ENCODE data around the gene STAB2.

Gene STAB2

DNA sequence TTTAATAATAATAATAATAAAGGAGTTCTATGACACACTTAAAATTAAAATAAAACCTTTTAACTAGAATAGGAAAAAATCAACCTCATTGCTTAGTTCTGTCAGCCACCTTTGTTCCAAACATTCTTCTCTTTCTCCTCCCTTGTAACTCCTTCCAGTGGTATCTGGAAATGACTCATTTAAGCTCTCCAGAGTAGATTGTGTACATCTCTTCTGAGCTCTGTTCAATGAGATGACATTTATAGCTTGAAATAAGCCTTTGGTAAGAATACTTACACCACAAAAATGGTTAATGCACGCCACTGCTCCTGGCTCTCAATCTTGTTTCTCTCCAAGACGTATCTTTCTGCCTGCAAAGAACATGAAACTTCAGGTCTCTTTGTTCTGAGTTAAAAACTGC lies 70.3 kb downstream of the STAB2 start:
- H3K27ac ChIP-seq (ENCODE audit: low read length): no peak overlapping the region
- H3K4me3 ChIP-seq (ENCODE audit: low read length): no peak overlapping the region
- no peaks in the 10 kb centered on the region for H3K9me3 ChIP-seq (ENCODE audit: insufficient read depth, low read depth, low read length)
- H3K4me1 ChIP-seq (ENCODE audit: insufficient read depth, low read length): no peaks in the 10 kb centered on the region
- H3K36me3 ChIP-seq (ENCODE audit: insufficient read depth, low read depth, low read length): no peaks in the 10 kb centered on the region
- H3K9ac ChIP-seq (ENCODE audit: low read depth, low read length): no peak overlapping the region
- H3K27me3 ChIP-seq (ENCODE audit: insufficient read depth, low read length): no peaks in the 10 kb centered on the region; the same call in 1 of the 2 replicates

DNA sequence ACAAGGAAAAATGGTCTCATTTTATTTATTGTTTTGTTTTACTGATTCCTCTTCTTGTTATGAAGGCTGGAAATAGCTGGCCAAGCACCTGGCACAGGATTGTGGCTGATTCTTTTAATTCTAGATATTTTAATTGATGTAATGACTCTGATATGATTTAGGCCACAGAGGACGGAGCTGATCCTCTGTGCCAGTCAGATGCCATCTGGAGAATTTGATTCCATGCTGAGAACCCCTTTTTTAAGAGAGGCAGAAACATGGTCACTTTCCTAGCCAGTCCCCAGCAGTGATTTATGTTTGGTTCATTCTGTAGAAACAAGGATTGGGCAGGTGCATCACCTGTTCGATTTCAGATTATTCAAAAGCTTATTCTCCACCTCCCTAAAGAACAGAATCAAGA lies 77.6 kb downstream of the STAB2 start:
- Histone ChIP-seq H3K4me3 (ENCODE audit: low read length) (no peak overlapping the region), H3K4me1 (ENCODE audit: insufficient read depth, low read length) (peaks cover 9% of the 10 kb centered on the region; the same call in 1 of the 2 replicates), H3K27me3 (ENCODE audit: insufficient read depth, low read length) (no peaks in the 10 kb centered on the region; the same call in 1 of the 2 replicates), H3K27ac (ENCODE audit: low read length) (no peak overlapping the region), H3K9ac (ENCODE audit: low read depth, low read length) (no peak overlapping the region), H3K9me3 (ENCODE audit: insufficient read depth, low read depth, low read length) (no peaks in the 10 kb centered on the region), H3K36me3 (ENCODE audit: insufficient read depth, low read depth, low read length) (no peaks in the 10 kb centered on the region)

DNA sequence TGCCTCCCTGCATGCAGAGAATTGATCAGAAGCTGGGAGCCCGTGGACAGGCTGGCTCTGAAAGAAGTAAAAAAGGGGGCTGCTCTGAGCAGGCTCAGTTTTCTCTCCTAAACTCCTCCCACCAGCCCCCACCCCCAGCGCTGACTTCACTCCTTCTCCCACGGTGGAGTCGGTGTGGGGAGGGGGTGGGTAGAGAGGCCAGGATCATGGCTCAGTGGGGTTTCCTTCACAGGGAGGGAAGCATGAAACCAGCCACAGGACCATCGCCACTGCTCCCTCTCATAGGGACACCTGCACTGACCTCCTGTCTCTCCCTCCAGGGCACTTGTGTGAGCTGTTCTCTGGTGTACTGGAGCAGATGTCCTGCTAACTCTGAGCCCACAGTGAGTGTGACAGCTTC lies 78.9 kb downstream of the STAB2 start:
- H3K9ac ChIP-seq (ENCODE audit: low read depth, low read length): no peak overlapping the region
- H3K27me3 ChIP-seq (ENCODE audit: insufficient read depth, low read length): no peaks in the 10 kb centered on the region; the same call in 1 of the 2 replicates
- no peak overlapping the region for H3K27ac ChIP-seq (ENCODE audit: low read length)
- no peaks in the 10 kb centered on the region for H3K9me3 ChIP-seq (ENCODE audit: insufficient read depth, low read depth, low read length)
- peaks cover 11% of the 10 kb centered on the region; the same call in 1 of the 2 replicates for H3K4me1 ChIP-seq (ENCODE audit: insufficient read depth, low read length)
- H3K36me3 ChIP-seq (ENCODE audit: insufficient read depth, low read depth, low read length): no peaks in the 10 kb centered on the region
- no peak overlapping the region for H3K4me3 ChIP-seq (ENCODE audit: low read length)

DNA sequence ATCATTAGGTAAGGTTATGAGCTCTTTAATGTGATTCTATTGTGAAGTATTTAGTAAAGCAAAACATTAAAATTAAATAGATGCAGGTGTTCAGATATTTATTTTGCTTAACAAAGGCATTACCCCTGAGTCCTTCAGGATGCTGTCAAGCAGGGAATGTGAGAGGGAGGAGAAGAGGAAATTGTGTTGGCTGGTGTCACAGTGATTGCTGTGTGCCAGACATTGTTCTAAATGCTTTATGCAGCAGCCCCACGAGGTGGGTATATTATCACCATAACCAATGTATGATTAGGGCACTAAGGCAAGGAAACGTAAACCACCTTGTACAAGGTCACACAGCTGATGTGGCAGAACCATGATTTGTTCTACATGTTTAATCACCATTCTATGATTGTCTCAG lies 80.1 kb downstream of the STAB2 start:
- H3K27me3 ChIP-seq (ENCODE audit: insufficient read depth, low read length): no peaks in the 10 kb centered on the region; the same call in 1 of the 2 replicates
- peaks cover 11% of the 10 kb centered on the region; the same call in 1 of the 2 replicates for H3K4me1 ChIP-seq (ENCODE audit: insufficient read depth, low read length)
- H3K9ac ChIP-seq (ENCODE audit: low read depth, low read length): no peak overlapping the region
- H3K4me3 ChIP-seq (ENCODE audit: low read length): no peak overlapping the region
- H3K9me3 ChIP-seq (ENCODE audit: insufficient read depth, low read depth, low read length): no peaks in the 10 kb centered on the region
- H3K27ac ChIP-seq (ENCODE audit: low read length): no peak overlapping the region
- H3K36me3 ChIP-seq (ENCODE audit: insufficient read depth, low read depth, low read length): no peaks in the 10 kb centered on the region

DNA sequence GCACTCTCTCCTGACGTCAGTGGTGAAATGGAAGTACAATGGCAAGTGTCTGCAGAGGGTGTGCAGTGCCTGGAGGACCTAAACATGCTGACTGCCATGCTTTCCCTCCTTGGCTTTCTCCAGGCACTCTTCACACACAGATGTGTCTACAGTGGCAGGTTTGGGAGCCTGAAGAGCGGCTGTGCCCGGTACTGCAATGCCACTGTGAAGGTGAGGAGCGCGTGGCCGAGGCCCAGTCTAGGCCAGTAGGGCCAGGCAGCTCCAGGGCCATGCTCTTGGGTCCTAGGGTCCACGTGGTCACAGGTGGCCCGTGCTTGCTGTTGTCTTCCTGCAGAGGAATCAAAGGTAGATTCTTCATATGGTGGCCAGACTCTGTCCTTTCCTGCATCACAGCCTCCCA lies 81.4 kb downstream of the STAB2 start:
- no peak overlapping the region for H3K27ac ChIP-seq (ENCODE audit: low read length)
- no peak overlapping the region for H3K4me3 ChIP-seq (ENCODE audit: low read length)
- no peaks in the 10 kb centered on the region for H3K36me3 ChIP-seq (ENCODE audit: insufficient read depth, low read depth, low read length)
- no peak overlapping the region for H3K9ac ChIP-seq (ENCODE audit: low read depth, low read length)
- no peaks in the 10 kb centered on the region; the same call in 1 of the 2 replicates for H3K27me3 ChIP-seq (ENCODE audit: insufficient read depth, low read length)
- no peaks in the 10 kb centered on the region for H3K9me3 ChIP-seq (ENCODE audit: insufficient read depth, low read depth, low read length)
- peaks cover 11% of the 10 kb centered on the region; the same call in 1 of the 2 replicates for H3K4me1 ChIP-seq (ENCODE audit: insufficient read depth, low read length)

DNA sequence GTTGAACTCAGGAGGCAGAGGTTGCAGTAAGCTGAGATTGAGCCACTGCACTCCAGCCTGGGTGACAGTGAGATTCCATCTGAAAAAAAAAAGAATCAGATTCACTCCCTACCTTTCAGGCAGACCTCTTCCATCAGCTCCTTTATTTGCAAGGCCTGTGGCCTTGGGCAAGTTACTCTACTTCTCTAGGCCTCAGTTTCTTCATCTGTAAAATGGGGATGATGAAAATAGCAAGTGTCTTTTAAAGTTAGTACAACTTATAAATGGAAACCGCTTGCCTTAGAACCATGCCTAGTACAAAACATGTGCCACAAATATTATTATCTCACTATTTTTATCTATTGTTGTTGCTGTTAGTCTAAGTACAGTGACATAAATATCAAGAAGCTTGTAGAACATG lies 84.3 kb downstream of the STAB2 start:
- H3K36me3 ChIP-seq (ENCODE audit: insufficient read depth, low read depth, low read length): no peaks in the 10 kb centered on the region
- H3K9ac ChIP-seq (ENCODE audit: low read depth, low read length): no peak overlapping the region
- H3K27ac ChIP-seq (ENCODE audit: low read length): no peak overlapping the region
- H3K9me3 ChIP-seq (ENCODE audit: insufficient read depth, low read depth, low read length): no peaks in the 10 kb centered on the region
- no peaks in the 10 kb centered on the region for H3K27me3 ChIP-seq (ENCODE audit: insufficient read depth, low read length)
- H3K4me3 ChIP-seq (ENCODE audit: low read length): no peak overlapping the region
- H3K4me1 ChIP-seq (ENCODE audit: insufficient read depth, low read length): peaks cover 8% of the 10 kb centered on the region; the same call in 1 of the 2 replicates

DNA sequence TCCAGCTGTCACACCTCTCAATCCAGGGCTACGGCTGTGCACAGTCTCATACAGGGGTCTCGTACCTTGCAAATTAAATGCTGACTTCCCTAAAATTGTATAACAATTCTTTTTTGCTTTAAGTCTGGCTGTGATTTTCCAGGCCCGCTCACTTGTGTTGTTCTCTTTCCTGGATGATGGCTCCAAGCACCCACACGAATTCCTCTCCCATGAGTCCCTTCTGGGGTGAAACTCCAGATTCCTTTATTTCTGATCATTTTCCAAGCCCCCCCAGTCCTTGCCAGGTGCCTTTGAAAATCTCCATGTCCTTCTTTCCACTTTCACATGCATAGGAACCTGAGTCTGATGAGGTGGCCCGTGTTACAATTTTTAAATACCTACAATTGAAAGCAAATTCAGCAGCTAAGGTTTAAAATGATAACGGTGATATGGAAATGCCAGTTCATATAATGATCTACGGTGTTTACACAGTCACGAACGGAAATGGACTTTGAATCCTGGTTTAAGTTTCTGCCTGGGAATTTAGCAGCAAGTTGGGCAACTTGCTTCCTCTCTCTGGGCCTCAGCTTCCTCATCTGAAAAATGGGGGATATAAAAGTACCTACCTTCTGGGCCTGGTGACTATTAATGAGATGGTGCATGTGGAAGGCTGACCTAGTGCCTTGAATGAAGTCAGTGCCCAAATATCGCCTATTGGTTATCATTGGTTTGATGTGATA lies 85.5 kb downstream of the STAB2 start:
- H3K36me3 ChIP-seq (ENCODE audit: insufficient read depth, low read depth, low read length): no peaks in the 10 kb centered on the region
- H3K9ac ChIP-seq (ENCODE audit: low read depth, low read length): no peak overlapping the region
- H3K27me3 ChIP-seq (ENCODE audit: insufficient read depth, low read length): no peaks in the 10 kb centered on the region
- no peak overlapping the region for H3K4me3 ChIP-seq (ENCODE audit: low read length)
- H3K4me1 ChIP-seq (ENCODE audit: insufficient read depth, low read length): peaks cover 11% of the 10 kb centered on the region; the same call in 1 of the 2 replicates
- H3K9me3 ChIP-seq (ENCODE audit: insufficient read depth, low read depth, low read length): no peaks in the 10 kb centered on the region
- no peak overlapping the region for H3K27ac ChIP-seq (ENCODE audit: low read length)

DNA sequence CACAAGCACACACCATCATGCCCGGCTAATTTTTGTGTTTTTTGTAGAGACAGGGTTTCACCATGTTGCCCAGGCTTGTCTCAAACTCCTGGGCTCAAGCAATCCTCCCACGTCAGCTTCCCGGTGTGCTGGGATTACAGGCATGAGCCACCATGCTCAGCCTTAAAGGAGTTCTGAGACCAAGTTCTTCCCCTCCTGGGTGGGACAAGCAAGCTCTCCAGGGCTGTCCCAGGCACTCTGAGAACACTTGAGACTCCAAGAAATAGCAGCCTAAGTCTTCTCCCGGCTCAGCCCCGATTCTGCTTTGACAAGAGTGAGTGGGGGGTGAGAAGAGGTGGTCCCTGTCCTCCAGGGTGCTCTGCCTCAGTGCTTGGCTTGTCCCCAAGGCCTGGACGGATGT lies 86.4 kb downstream of the STAB2 start:
- peaks cover 11% of the 10 kb centered on the region; the same call in 1 of the 2 replicates for H3K4me1 ChIP-seq (ENCODE audit: insufficient read depth, low read length)
- no peaks in the 10 kb centered on the region for H3K36me3 ChIP-seq (ENCODE audit: insufficient read depth, low read depth, low read length)
- no peak overlapping the region for H3K9ac ChIP-seq (ENCODE audit: low read depth, low read length)
- no peaks in the 10 kb centered on the region for H3K9me3 ChIP-seq (ENCODE audit: insufficient read depth, low read depth, low read length)
- H3K4me3 ChIP-seq (ENCODE audit: low read length): no peak overlapping the region
- H3K27ac ChIP-seq (ENCODE audit: low read length): no peak overlapping the region
- H3K27me3 ChIP-seq (ENCODE audit: insufficient read depth, low read length): no peaks in the 10 kb centered on the region

DNA sequence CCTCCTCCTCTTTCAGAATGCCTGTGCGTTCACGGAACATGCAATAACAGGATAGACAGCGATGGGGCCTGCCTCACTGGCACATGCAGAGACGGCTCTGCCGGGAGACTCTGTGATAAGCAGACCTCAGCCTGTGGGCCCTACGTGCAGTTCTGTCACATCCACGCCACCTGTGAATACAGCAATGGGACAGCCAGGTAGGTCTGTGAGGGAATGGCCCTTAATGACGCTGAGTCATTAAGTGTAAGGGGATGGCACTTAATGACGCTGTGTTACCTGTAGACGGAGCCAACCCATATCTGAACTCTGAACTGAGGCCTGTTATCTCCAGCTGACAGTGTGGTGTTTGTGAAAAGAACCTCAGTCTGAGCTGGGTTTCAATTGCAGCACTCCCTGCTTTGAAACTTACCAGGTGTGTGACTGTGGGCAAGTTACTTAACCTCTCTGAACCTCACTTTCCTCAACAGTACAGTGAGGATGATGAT lies 86.9 kb downstream of the STAB2 start:
- Histone ChIP-seq H3K4me1 (ENCODE audit: insufficient read depth, low read length) (peaks cover 11% of the 10 kb centered on the region; the same call in 1 of the 2 replicates), H3K27me3 (ENCODE audit: insufficient read depth, low read length) (no peaks in the 10 kb centered on the region), H3K4me3 (ENCODE audit: low read length) (no peak overlapping the region), H3K9ac (ENCODE audit: low read depth, low read length) (no peak overlapping the region), H3K9me3 (ENCODE audit: insufficient read depth, low read depth, low read length) (no peaks in the 10 kb centered on the region), H3K36me3 (ENCODE audit: insufficient read depth, low read depth, low read length) (no peaks in the 10 kb centered on the region), H3K27ac (ENCODE audit: low read length) (no peak overlapping the region)

DNA sequence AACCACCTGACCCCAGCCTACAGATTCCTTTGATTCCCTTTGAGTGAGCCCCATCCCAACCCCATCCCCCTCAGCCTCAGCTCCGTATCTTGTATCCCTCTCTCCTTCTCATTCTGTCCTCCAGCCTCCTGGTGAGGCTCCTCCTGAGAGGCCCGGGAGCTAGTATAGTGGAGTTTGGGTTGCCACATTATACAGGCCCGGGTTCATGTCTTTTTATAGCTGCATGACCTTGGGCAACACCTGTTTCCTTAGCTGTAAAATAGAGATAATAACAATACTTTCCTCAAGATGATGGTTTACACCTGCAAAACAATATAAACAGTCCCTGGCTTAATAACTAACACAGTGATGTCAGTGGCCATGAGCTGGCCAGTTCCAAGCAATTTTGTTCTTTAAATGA lies 89.8 kb downstream of the STAB2 start:
- Histone ChIP-seq H3K27ac (ENCODE audit: low read length) (no peak overlapping the region), H3K4me1 (ENCODE audit: insufficient read depth, low read length) (peaks cover 2% of the 10 kb centered on the region; the same call in 1 of the 2 replicates), H3K36me3 (ENCODE audit: insufficient read depth, low read depth, low read length) (no peaks in the 10 kb centered on the region), H3K9me3 (ENCODE audit: insufficient read depth, low read depth, low read length) (no peaks in the 10 kb centered on the region), H3K27me3 (ENCODE audit: insufficient read depth, low read length) (no peaks in the 10 kb centered on the region), H3K9ac (ENCODE audit: low read depth, low read length) (no peak overlapping the region), H3K4me3 (ENCODE audit: low read length) (no peak overlapping the region)

DNA sequence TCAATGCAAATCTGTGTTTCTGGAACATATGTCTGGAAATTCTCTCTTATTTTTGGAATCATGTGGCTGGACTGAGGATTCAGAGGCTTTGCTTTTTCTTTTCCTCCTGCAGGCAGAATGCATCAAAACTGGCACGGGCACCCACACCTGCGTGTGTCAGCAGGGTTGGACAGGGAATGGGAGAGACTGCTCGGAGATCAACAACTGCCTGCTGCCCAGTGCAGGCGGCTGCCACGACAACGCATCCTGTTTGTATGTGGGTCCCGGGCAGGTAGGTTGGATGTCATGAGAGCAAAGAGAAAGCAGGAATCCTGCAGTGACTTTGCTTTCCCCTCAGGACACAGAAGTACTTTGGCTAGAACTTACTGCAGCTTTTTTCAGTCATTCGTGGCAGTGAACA lies 90.3 kb downstream of the STAB2 start:
- Histone ChIP-seq H3K36me3 (ENCODE audit: insufficient read depth, low read depth, low read length) (no peaks in the 10 kb centered on the region), H3K27ac (ENCODE audit: low read length) (no peak overlapping the region), H3K9me3 (ENCODE audit: insufficient read depth, low read depth, low read length) (no peaks in the 10 kb centered on the region), H3K27me3 (ENCODE audit: insufficient read depth, low read length) (no peaks in the 10 kb centered on the region), H3K4me1 (ENCODE audit: insufficient read depth, low read length) (peaks cover 2% of the 10 kb centered on the region; the same call in 1 of the 2 replicates), H3K9ac (ENCODE audit: low read depth, low read length) (no peak overlapping the region), H3K4me3 (ENCODE audit: low read length) (no peak overlapping the region)

DNA sequence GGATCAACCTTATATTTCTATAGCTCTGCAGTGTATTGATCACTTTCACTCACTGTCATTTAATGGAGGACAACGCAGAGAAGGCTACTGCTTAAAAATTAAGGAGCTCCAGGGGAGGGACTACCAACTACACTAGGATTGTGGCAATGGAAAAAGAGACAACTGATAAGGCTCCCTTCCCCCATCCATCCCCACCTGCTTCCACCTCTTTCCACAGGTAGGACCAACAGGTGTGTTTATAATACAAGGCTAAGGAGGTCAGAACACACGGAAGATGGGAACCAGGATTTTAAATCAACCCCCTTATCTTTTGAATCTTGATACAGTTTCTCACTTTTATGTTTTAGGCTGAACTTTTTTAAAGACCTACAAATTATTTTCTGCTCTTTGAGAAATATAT lies 90.8 kb downstream of the STAB2 start:
- Histone ChIP-seq H3K36me3 (ENCODE audit: insufficient read depth, low read depth, low read length) (no peaks in the 10 kb centered on the region), H3K4me3 (ENCODE audit: low read length) (no peak overlapping the region), H3K4me1 (ENCODE audit: insufficient read depth, low read length) (peaks cover 2% of the 10 kb centered on the region; the same call in 1 of the 2 replicates), H3K27ac (ENCODE audit: low read length) (no peak overlapping the region), H3K27me3 (ENCODE audit: insufficient read depth, low read length) (no peaks in the 10 kb centered on the region), H3K9ac (ENCODE audit: low read depth, low read length) (no peak overlapping the region), H3K9me3 (ENCODE audit: insufficient read depth, low read depth, low read length) (no peaks in the 10 kb centered on the region)
